LNCAP (cell line): Measurements from ENCODE around the gene ZNF710.

Source experiments
- TF ChIP-seq, protein P1 (sequence below): fragments of 450-650 bp; IDR thresholded peaks from 2 replicates; pipeline ENCODE4 v1.5.1; 2017; ENCODE audit warnings: mild to moderate bottlenecking

The ZNF710 gene

DNA sequence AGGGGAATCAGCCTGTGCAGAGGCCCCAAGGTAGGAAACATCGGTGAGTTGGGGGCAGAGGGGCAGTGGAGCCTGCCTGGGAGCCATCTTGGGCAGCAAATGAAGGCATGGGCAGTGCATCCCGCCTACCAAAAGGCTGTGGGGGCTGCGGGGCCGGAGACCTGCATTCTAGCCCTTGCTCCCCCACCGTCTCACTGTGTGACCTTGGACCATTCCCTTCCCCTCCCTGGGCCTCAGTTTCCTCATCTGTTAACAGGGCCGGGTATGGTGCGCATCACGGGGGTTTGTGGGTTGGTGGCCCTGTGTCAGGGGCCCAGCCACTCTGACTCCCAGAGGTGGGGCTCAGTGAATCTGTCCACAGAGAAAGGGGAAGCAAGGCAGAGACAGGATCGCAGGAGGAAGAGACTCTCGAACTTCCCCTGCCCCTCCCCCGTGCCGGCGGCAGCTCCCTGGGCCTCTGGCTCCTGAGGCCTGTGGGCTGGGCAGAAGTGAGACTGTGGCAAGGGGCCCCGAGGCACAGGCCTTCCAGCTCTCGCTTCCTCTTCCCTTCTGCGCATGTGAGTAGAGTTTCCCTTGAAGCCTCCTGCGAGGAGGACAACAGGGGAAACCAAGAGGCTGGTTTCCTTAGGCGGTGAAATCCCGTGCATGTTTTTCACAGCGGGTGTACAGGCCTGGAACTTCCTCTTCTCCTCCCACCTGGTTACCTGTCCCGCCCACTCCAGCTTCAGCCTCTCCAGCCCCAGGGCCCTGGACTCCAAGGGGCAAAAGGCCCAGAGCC is 58.3 kb downstream of the ZNF710 start:
- TF ChIP-seq, protein P1, sequence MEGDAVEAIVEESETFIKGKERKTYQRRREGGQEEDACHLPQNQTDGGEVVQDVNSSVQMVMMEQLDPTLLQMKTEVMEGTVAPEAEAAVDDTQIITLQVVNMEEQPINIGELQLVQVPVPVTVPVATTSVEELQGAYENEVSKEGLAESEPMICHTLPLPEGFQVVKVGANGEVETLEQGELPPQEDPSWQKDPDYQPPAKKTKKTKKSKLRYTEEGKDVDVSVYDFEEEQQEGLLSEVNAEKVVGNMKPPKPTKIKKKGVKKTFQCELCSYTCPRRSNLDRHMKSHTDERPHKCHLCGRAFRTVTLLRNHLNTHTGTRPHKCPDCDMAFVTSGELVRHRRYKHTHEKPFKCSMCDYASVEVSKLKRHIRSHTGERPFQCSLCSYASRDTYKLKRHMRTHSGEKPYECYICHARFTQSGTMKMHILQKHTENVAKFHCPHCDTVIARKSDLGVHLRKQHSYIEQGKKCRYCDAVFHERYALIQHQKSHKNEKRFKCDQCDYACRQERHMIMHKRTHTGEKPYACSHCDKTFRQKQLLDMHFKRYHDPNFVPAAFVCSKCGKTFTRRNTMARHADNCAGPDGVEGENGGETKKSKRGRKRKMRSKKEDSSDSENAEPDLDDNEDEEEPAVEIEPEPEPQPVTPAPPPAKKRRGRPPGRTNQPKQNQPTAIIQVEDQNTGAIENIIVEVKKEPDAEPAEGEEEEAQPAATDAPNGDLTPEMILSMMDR = no peak

DNA sequence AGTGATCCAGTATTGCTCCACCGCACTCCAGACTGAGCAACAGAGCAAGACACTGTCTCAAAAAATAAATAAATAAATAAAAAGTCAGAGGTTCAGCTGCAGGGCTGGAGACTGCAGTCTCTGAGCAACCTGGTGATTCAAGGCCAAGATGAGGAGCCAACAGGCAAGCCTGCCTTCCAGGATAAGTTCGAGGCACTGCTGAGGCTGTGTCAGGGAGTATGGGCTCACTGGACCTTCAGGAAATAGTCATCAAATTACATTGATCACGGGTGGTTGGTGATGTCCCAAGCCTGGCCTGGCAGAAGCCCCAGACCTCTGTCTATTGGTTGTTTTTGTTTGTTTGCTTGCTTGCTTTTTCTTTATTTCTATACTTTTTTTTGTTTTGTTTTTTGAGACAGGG is 59.7 kb downstream of the ZNF710 start:
- TF ChIP-seq, protein P1 = no peak

DNA sequence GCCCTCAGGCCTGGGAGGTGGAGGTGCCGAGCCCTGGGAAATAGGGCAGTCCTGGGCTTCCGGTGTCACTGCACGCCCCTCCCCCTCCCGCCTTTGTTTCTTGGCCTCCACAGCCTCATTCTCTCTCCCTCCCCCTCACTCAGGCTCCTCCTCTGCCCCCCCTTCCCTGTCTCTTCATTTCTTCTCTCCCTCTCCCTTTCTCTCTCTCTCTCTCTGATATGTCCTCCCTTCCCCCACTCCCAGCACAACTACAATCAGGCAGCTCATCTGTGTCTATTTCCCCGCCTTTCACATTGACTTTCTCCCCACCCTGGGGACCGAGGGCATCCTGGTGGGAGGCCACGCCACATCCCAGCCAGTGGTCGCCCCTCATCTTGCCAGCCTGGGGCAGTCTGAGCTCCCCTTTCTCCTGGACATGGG is 60.9 kb downstream of the ZNF710 start:
- TF ChIP-seq, protein P1 = no peak

DNA sequence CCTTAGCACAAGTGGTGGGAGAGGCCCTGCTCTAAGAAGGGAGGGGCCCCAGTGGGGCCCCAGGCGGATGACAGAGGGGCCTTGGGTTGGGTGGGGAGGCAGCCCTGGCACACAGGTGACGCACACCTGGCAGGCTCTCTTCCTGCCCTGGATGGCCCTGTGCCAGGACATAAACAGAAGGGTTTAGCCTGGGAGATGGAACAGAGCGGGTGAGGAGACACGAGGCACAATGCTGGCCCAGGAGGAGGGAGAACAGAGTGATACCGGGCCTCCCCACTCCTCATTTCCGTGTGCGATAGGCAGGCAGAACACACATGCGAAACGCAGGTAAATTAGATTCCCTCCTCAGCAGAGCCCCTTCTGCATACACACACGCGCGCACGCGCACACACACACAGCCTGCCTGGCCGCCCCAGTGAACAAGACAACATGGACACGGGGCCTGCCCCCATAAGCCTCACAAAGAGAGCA is 61.4 kb downstream of the ZNF710 start:
- TF ChIP-seq, protein P1 = no peak

DNA sequence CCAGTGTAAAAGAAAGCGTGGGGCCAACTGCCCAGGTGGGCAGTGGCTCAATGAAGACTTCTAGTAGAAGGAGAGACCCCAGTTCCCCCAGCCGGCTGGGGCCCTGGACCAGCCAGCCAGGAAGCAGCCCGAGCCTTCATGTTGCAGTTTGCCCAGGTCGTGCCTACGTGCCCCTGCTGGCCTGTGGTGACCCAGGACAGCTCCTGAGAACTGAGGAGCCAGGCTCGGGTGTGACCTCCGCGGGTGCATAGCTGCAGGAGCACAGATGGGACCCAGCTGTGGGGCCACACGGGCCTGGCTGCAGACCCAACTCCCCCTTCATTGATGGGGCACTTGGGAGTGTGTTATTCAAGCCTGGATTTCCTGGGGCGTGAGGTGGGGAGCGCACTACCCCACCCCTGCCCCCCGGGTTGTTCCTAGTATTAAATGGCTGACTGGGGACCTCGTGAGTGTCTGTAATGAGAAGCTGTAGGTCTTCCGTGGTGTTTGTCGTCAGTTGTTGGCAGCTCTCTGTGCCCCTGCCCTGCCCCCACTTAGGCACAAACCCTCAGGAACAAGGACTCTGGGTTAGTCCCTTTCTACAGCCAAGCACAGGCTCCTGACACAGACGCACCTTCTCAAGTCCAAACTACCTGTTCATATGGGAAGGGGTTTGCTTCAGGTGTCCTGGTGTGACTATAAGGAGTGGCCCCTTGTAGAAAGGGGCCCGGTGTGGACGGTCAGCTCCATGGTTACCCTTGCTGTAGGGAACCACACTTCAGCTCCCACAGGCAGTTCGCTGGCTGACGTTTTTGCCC is 62.0 kb downstream of the ZNF710 start:
- TF ChIP-seq, protein P1 = no peak

DNA sequence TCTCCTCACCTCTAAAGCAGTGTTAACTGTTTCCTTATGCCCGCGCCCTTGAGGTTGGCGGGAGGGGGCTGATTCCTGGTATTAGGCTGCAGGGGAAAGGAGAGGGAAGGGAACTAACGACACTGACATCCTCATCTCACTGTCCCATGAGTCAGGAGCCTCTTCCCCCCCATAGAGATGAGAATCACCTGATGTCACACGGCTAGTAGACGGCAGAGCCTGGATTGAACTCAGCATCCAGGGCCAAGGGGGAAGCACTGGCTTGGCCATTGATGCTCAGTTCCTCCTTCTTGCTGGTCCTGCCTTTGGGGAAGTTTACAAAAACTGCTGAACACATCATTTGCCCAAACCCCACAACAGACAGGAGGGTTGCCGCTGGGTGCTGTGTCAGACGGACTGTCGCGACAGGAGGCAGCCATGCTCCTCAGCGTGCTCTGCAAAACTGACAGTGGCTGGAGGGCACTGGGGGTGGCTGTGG is 62.7 kb downstream of the ZNF710 start:
- TF ChIP-seq, protein P1 = no peak

DNA sequence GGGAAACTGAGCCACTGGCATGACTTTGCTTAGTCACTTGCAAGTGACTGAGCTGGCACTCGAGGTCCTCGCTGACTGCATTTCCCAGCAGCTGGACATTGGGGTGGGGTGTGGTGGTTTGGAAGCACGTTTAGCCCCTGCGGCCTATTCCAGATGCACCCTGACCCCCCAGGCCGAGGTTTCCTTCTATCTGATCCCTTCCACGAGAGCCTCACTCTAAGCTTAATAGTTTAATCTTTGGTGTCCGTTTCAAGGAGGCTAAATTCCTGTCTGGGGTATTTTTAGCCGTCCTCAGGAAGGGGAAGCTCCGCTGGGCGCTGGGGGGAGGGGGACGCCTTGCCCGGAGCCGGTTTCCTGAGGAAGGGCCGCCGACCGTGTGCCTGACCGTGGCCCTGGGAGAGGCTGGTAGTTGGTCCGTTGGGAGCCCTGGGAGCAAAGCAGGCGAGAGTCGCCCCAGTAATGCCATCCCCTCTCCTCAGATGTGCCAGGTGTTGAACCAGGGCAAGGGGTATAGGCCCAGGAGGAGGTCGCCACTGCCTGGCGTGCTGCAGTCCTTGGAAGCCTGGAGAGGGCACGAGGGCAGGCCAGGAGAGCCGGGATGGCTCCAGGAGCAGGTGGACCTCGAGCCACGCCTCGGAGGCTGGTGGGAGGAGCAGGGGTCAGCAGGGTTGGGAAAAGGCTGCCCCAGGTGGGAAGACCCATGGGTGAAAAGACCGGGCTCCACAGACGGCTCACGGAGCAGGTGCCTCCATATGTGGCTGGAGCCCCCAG is 64.0 kb downstream of the ZNF710 start:
- TF ChIP-seq, protein P1 = no peak
